Measurements from ENCODE around the gene IRF4. TPM values are rescaled to one million over a fixed set of nuclear protein-coding genes. Genes with fewer than 3 reads are reported as not detected.

Gene IRF4
- total and polyA plus RNA-seq, 2 experiments from 2014 or later: 1.3 to 1.9 TPM

DNA sequence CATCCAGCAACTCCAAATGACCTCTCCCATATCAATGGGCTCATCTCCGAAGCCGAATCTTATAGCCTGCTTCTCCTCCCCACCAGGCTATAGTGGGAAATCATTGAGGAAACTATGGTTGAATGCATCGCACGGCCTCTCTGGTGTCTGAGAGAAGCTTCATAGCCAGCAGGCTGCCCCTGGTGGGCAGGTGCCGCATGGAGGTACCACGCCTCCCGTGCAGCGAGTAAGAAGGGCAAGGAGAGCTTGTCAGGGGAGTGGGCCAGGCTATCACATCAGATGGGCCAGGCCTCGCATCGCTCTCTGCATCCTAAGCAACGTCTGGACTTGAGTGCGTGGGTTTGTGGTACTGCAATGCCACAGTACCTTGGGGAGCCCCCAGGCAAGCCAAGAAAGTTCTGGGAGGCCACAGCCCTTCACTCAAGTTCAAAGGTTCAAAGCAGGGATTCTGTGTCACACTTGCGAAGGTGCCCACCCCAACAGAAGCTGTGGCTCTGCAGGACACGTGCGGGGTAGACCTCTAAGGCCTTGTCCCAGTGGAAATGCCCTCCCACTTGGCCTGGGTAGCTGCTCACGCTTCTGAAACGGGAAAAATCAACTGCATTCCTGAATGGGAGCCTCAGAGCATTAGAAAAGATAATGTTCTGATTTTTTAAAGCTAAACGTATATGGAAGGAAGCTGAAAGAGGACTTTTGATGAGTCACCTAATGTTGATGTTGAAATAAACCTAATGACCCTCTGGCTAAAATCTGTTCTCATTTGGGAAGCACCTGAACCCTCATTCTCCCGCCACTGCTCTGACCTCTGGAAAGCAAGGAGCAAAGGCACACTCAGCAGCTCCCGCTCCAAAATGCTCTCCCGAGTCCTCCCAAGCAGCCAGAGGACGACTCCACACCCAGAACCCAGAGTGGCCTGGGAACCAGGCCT is 8.4 kb upstream of the IRF4 start:
- Histone ChIP-seq H4K20me1 (replicated peaks; ENCODE audit: insufficient read depth) (no peaks in the 10 kb centered on the region), H2AFZ (no peak overlapping the region), H3K27me3 (ENCODE audit: insufficient read depth) (no peaks in the 10 kb centered on the region), H3K4me1 (ENCODE audit: insufficient read depth) (no peaks in the 10 kb centered on the region), H3K9me2 (ENCODE audit: insufficient read depth) (no peaks in the 10 kb centered on the region), H3K4me2 (no peak overlapping the region), H3K4me3 (no peak overlapping the region), H3K79me2 (replicated peaks; ENCODE audit: insufficient read depth) (no peaks in the 10 kb centered on the region), H3F3A (replicated peaks; ENCODE audit: low read depth) (no peaks in the 10 kb centered on the region), H3K36me3 (ENCODE audit: insufficient read depth) (no peaks in the 10 kb centered on the region; the same call in 1 of the 2 replicates), H3K27ac (ENCODE audit: low read depth) (no peak overlapping the region)
- peaks cover 12% of the 10 kb centered on the region for H3K36me3 Mint-ChIP-seq (ENCODE audit: low read depth)
- TF ChIP-seq, protein P1, sequence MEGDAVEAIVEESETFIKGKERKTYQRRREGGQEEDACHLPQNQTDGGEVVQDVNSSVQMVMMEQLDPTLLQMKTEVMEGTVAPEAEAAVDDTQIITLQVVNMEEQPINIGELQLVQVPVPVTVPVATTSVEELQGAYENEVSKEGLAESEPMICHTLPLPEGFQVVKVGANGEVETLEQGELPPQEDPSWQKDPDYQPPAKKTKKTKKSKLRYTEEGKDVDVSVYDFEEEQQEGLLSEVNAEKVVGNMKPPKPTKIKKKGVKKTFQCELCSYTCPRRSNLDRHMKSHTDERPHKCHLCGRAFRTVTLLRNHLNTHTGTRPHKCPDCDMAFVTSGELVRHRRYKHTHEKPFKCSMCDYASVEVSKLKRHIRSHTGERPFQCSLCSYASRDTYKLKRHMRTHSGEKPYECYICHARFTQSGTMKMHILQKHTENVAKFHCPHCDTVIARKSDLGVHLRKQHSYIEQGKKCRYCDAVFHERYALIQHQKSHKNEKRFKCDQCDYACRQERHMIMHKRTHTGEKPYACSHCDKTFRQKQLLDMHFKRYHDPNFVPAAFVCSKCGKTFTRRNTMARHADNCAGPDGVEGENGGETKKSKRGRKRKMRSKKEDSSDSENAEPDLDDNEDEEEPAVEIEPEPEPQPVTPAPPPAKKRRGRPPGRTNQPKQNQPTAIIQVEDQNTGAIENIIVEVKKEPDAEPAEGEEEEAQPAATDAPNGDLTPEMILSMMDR (conservative IDR thresholded peaks at IDR 0.05; ENCODE audit: low read depth in 2 of 2): peak; percentile 17 to 31; a peak in 1 of 4 replicates
- TF ChIP-seq STAT1 (IDR thresholded peaks at IDR 0.05; ENCODE audit: unreplicated experiment): no peak
- no peak overlapping the region for H3K4me3 Mint-ChIP-seq
- peak; percentile 78 for ATAC-seq
- H3K9me3 Mint-ChIP-seq: peaks cover 40% of the 10 kb centered on the region
- H3K27ac Mint-ChIP-seq: no peak overlapping the region
- no peaks in the 10 kb centered on the region for H3K4me1 Mint-ChIP-seq
- peak; percentile 29 for DNase-seq (ENCODE audit: low spot score)
- H3K27me3 Mint-ChIP-seq (ENCODE audit: insufficient read depth, low read depth, poor library complexity): peaks cover 28% of the 10 kb centered on the region

DNA sequence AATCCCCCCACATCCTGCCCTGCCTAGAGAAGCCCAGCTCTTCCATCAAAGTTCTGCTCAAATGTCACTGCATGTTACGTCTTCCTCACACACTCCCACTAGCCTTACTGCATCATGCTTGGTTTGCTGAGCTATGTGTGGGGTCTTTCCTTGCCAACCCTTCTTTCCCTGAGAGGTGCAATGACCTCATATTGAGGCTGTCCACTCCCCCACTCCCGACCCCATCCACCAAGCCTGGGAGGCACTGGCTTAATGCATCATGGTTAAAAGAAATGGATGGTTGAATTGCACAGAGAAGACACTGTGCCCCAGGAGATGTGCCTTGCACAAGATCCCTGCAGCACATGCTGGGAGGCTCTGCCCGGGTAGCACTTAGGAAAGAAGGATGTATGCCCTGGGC is 7.7 kb upstream of the IRF4 start:
- Histone ChIP-seq H3K4me1 (ENCODE audit: insufficient read depth) (no peaks in the 10 kb centered on the region), H3F3A (replicated peaks; ENCODE audit: low read depth) (no peaks in the 10 kb centered on the region), H3K27ac (ENCODE audit: low read depth) (no peak overlapping the region), H3K36me3 (ENCODE audit: insufficient read depth) (no peaks in the 10 kb centered on the region; the same call in 1 of the 2 replicates), H3K79me2 (replicated peaks; ENCODE audit: insufficient read depth) (no peaks in the 10 kb centered on the region), H3K4me2 (no peak overlapping the region), H3K4me3 (no peak overlapping the region), H2AFZ (no peak overlapping the region), H3K9me2 (ENCODE audit: insufficient read depth) (no peaks in the 10 kb centered on the region), H4K20me1 (replicated peaks; ENCODE audit: insufficient read depth) (no peaks in the 10 kb centered on the region), H3K27me3 (ENCODE audit: insufficient read depth) (peaks cover 5% of the 10 kb centered on the region; the same call in 1 of the 2 replicates)
- Mint-ChIP-seq H3K9me3 (peaks cover 33% of the 10 kb centered on the region), H3K4me3 (no peak overlapping the region), H3K36me3 (ENCODE audit: low read depth) (peaks cover 7% of the 10 kb centered on the region), H3K4me1 (no peaks in the 10 kb centered on the region), H3K27me3 (ENCODE audit: insufficient read depth, low read depth, poor library complexity) (peaks cover 24% of the 10 kb centered on the region), H3K27ac (no peak overlapping the region)
- DNase-seq (ENCODE audit: low spot score) (no peak), ATAC-seq (no peak)
- TF ChIP-seq ZNF114 (CRISPR knock-in tag; IDR thresholded peaks at IDR 0.05) (no peak), NANOG (IDR thresholded peaks at IDR 0.05; ENCODE audit: borderline replicate concordance) (no peak), POLR2AphosphoS5 (IDR thresholded peaks at IDR 0.05; ENCODE audit: low read depth) (no peak), EZH2 (IDR thresholded peaks at IDR 0.05; ENCODE audit: low read depth, unreplicated experiment) (no peak), EZH2phosphoT487 (IDR thresholded peaks at IDR 0.05; ENCODE audit: unreplicated experiment) (no peak), ZNF331 (CRISPR knock-in tag; IDR thresholded peaks at IDR 0.05; ENCODE audit: low read depth) (no peak), CREB1 (CRISPR knock-in tag; IDR thresholded peaks at IDR 0.05; ENCODE audit: low read depth) (no peak)
- TF ChIP-seq, protein P1 (conservative IDR thresholded peaks at IDR 0.05; ENCODE audit: low read depth in 2 of 2): no peak
- TF ChIP-seq, protein P2, sequence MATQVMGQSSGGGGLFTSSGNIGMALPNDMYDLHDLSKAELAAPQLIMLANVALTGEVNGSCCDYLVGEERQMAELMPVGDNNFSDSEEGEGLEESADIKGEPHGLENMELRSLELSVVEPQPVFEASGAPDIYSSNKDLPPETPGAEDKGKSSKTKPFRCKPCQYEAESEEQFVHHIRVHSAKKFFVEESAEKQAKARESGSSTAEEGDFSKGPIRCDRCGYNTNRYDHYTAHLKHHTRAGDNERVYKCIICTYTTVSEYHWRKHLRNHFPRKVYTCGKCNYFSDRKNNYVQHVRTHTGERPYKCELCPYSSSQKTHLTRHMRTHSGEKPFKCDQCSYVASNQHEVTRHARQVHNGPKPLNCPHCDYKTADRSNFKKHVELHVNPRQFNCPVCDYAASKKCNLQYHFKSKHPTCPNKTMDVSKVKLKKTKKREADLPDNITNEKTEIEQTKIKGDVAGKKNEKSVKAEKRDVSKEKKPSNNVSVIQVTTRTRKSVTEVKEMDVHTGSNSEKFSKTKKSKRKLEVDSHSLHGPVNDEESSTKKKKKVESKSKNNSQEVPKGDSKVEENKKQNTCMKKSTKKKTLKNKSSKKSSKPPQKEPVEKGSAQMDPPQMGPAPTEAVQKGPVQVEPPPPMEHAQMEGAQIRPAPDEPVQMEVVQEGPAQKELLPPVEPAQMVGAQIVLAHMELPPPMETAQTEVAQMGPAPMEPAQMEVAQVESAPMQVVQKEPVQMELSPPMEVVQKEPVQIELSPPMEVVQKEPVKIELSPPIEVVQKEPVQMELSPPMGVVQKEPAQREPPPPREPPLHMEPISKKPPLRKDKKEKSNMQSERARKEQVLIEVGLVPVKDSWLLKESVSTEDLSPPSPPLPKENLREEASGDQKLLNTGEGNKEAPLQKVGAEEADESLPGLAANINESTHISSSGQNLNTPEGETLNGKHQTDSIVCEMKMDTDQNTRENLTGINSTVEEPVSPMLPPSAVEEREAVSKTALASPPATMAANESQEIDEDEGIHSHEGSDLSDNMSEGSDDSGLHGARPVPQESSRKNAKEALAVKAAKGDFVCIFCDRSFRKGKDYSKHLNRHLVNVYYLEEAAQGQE (IDR thresholded peaks at IDR 0.05; ENCODE audit: unreplicated experiment): no peak

All from GM23338 (cell line).